ENCODE measurements around the gene NSUN2.

Gene NSUN2

GRCh38 chr5:6556089-6556801, 76.6 kb downstream of the NSUN2 start:
- no peak for TF ChIP-seq ZNF274 (IDR thresholded peaks at IDR 0.05; ENCODE audit: low read depth, low read length)
- no peak overlapping the region for H3K4me3 ChIP-seq (ENCODE audit: low read length)

GRCh38 chr5:6554812-6555211, 78.0 kb downstream of the NSUN2 start:
- TF ChIP-seq ZNF274 (IDR thresholded peaks at IDR 0.05; ENCODE audit: low read depth, low read length), result no peak
- no peak overlapping the region for H3K4me3 ChIP-seq (ENCODE audit: low read length)

DNA sequence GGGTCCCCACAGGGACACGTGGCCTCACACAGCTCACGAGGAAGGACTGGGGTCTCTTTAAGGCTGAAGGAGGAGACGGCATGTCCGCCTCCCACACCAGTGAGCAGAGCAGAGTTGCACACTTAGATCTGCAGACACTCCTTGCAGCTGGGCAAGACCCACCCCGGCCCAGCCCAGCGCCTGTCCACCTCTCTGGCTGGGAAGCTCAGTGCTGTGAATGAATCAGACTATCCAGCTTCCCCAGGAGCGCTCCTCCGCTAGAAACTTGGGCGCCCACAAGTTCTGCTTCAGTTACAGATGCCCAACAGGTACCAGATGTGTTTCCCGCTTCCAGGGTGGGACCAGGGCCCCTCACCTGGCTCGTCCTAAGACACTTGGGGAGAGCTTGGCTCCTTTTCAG, 78.9 kb downstream of the NSUN2 start:
- TF ChIP-seq ZNF274 (IDR thresholded peaks at IDR 0.05; ENCODE audit: low read depth, low read length), result no peak
- H3K4me3 ChIP-seq (ENCODE audit: low read length), result no peak overlapping the region

DNA sequence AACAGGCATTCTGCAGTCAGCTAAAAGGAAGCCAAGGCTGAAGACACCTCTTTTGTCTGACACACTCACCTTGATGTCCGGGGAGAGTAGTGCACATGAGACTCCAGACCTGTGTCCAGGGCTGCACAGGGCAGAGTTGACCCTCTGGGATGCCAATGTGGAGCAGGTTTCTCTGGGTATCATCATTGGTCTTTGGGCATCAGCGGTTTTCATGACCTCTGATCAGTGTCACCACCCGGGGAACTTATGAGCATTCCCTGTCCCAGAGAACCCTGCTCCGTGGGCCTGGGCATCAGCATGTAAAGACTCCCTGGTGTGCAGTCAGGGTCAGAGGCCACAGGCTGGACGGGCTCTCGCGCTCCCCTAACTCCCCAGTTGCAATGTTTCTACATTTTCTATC, 80.2 kb downstream of the NSUN2 start:
- TF ChIP-seq ZNF274 (IDR thresholded peaks at IDR 0.05; ENCODE audit: low read depth, low read length), result no peak
- H3K4me3 ChIP-seq (ENCODE audit: low read length), result no peak overlapping the region

- H3K4me3 ChIP-seq (ENCODE audit: low read length), result no peak overlapping the region
Measured at GRCh38 chr5:6551955-6552313, 80.9 kb downstream of the NSUN2 start.

GRCh38 chr5:6551287-6551954, 81.4 kb downstream of the NSUN2 start:
- no peak overlapping the region for H3K4me3 ChIP-seq (ENCODE audit: low read length)
- no peak for TF ChIP-seq ZNF274 (IDR thresholded peaks at IDR 0.05; ENCODE audit: low read depth, low read length)

More at GRCh38 chr5:6551955-6552313, 80.9 kb downstream of the NSUN2 start:
- no peak for TF ChIP-seq ZNF274 (IDR thresholded peaks at IDR 0.05; ENCODE audit: low read depth, low read length)

- H3K4me3 ChIP-seq (ENCODE audit: low read length), result no peak overlapping the region
Measured at GRCh38 chr5:6550628-6551027, 82.2 kb downstream of the NSUN2 start.

More at GRCh38 chr5:6550628-6551027, 82.2 kb downstream of the NSUN2 start:
- no peak for TF ChIP-seq ZNF274 (IDR thresholded peaks at IDR 0.05; ENCODE audit: low read depth, low read length)

Measured in GM08714 (cell line).